ENCODE measurements around the gene UPK3BL2. TPM values are rescaled to one million over a fixed set of nuclear protein-coding genes. Genes with fewer than 3 reads are reported as not detected.
"Not testable (repeated sequence)": the region's sequence is repeated elsewhere in the genome, so short reads cannot be mapped to it uniquely, and the experiment has no call there.

UPK3BL2 gene
- total RNA-seq, 1 experiment from 2014 or later: 9.0 TPM

- H3K4me1 Mint-ChIP-seq; H3K27ac Mint-ChIP-seq; POLR2A ChIA-PET; CTCF ChIA-PET; H3K9me3 Mint-ChIP-seq; H3K4me3 Mint-ChIP-seq; H3K36me3 Mint-ChIP-seq; H3K27me3 Mint-ChIP-seq (ENCODE audit: low read depth); ATAC-seq: not testable (repeated sequence)
- DNase-seq (ENCODE audit: low spot score): peak; percentile 8
Observed at GRCh38 chr7:102510575-102510974, 32.9 kb downstream of the UPK3BL2 start.

GRCh38 chr7:102507410-102508088 is 35.9 kb downstream of the UPK3BL2 start:
- H3K4me3 Mint-ChIP-seq; H3K27ac Mint-ChIP-seq; POLR2A ChIA-PET; H3K36me3 Mint-ChIP-seq; CTCF ChIA-PET; DNase-seq (ENCODE audit: low spot score); H3K4me1 Mint-ChIP-seq; H3K9me3 Mint-ChIP-seq; H3K27me3 Mint-ChIP-seq (ENCODE audit: low read depth); ATAC-seq: not testable (repeated sequence)

GRCh38 chr7:102505298-102506185 is 38.0 kb downstream of the UPK3BL2 start:
- H3K4me1 Mint-ChIP-seq; H3K9me3 Mint-ChIP-seq; DNase-seq (ENCODE audit: low spot score); H3K27me3 Mint-ChIP-seq (ENCODE audit: low read depth); H3K4me3 Mint-ChIP-seq; POLR2A ChIA-PET; CTCF ChIA-PET; H3K27ac Mint-ChIP-seq; H3K36me3 Mint-ChIP-seq: not testable (repeated sequence)
- peak; percentile 53 for ATAC-seq

- H3K36me3 Mint-ChIP-seq, H3K4me3 Mint-ChIP-seq, POLR2A ChIA-PET: not testable (repeated sequence)
Observed at GRCh38 chr7:102503141-102503540, 40.4 kb downstream of the UPK3BL2 start.

GRCh38 chr7:102498321-102498720 is 45.2 kb downstream of the UPK3BL2 start:
- H3K4me1 Mint-ChIP-seq; H3K27ac Mint-ChIP-seq; POLR2A ChIA-PET; CTCF ChIA-PET; DNase-seq (ENCODE audit: low spot score); H3K36me3 Mint-ChIP-seq; H3K4me3 Mint-ChIP-seq; H3K9me3 Mint-ChIP-seq; ATAC-seq; H3K27me3 Mint-ChIP-seq (ENCODE audit: low read depth): not testable (repeated sequence)

More at GRCh38 chr7:102503141-102503540, 40.4 kb downstream of the UPK3BL2 start:
- CTCF ChIA-PET; H3K27ac Mint-ChIP-seq; H3K27me3 Mint-ChIP-seq (ENCODE audit: low read depth); DNase-seq (ENCODE audit: low spot score); H3K4me1 Mint-ChIP-seq; ATAC-seq; H3K9me3 Mint-ChIP-seq: not testable (repeated sequence)

- H3K27me3 Mint-ChIP-seq (ENCODE audit: low read depth); POLR2A ChIA-PET; H3K27ac Mint-ChIP-seq; H3K4me1 Mint-ChIP-seq; H3K9me3 Mint-ChIP-seq; ATAC-seq; H3K36me3 Mint-ChIP-seq; H3K4me3 Mint-ChIP-seq; CTCF ChIA-PET: not testable (repeated sequence)
- DNase-seq (ENCODE audit: low spot score): peak; percentile 4
Observed at GRCh38 chr7:102497308-102497707, 46.2 kb downstream of the UPK3BL2 start.

- CTCF ChIA-PET; H3K4me3 Mint-ChIP-seq; H3K27ac Mint-ChIP-seq; H3K9me3 Mint-ChIP-seq; H3K4me1 Mint-ChIP-seq; ATAC-seq; H3K27me3 Mint-ChIP-seq (ENCODE audit: low read depth); POLR2A ChIA-PET; H3K36me3 Mint-ChIP-seq: not testable (repeated sequence)
- peak; percentile 7 for DNase-seq (ENCODE audit: low spot score)
Observed at GRCh38 chr7:102496861-102497260, 46.6 kb downstream of the UPK3BL2 start.

- H3K9me3 Mint-ChIP-seq; H3K36me3 Mint-ChIP-seq; DNase-seq (ENCODE audit: low spot score); H3K27me3 Mint-ChIP-seq (ENCODE audit: low read depth); H3K27ac Mint-ChIP-seq; H3K4me3 Mint-ChIP-seq; CTCF ChIA-PET; H3K4me1 Mint-ChIP-seq; POLR2A ChIA-PET: not testable (repeated sequence)
- ATAC-seq: peak; percentile 0
Observed at GRCh38 chr7:102494473-102495149, 48.9 kb downstream of the UPK3BL2 start.

GRCh38 chr7:102494026-102494425 is 49.5 kb downstream of the UPK3BL2 start:
- CTCF ChIA-PET; H3K27ac Mint-ChIP-seq; H3K36me3 Mint-ChIP-seq; H3K4me1 Mint-ChIP-seq; H3K4me3 Mint-ChIP-seq; POLR2A ChIA-PET; H3K9me3 Mint-ChIP-seq; H3K27me3 Mint-ChIP-seq (ENCODE audit: low read depth); ATAC-seq: not testable (repeated sequence)
- DNase-seq (ENCODE audit: low spot score): peak; percentile 16

- H3K27ac Mint-ChIP-seq; DNase-seq (ENCODE audit: low spot score); H3K4me3 Mint-ChIP-seq; POLR2A ChIA-PET; H3K9me3 Mint-ChIP-seq; CTCF ChIA-PET; H3K27me3 Mint-ChIP-seq (ENCODE audit: low read depth); H3K4me1 Mint-ChIP-seq; H3K36me3 Mint-ChIP-seq: not testable (repeated sequence)
- peak; percentile 49 for ATAC-seq
Observed at GRCh38 chr7:102493220-102493935, 50.1 kb downstream of the UPK3BL2 start.

GRCh38 chr7:102490529-102491075 is 52.9 kb downstream of the UPK3BL2 start:
- ATAC-seq (peak; percentile 93), DNase-seq (ENCODE audit: low spot score) (peak; percentile 100)
- H3K4me1 Mint-ChIP-seq; POLR2A ChIA-PET; H3K9me3 Mint-ChIP-seq; H3K36me3 Mint-ChIP-seq; CTCF ChIA-PET; H3K4me3 Mint-ChIP-seq; H3K27ac Mint-ChIP-seq; H3K27me3 Mint-ChIP-seq (ENCODE audit: low read depth): not testable (repeated sequence)
